Activated naive CD8-positive, alpha-beta T cell (primary cell): Measurements from ENCODE around the gene PALD1.

Source experiments
- H3K27ac Mint-ChIP-seq: one replicate; pipeline ENCODE4 v1.8.0; 2021; ENCODE audit warnings: mixed read lengths
- H3K27me3 Mint-ChIP-seq: one replicate; pipeline ENCODE4 v1.8.0; 2021; ENCODE audit warnings: mixed read lengths
- H3K36me3 Mint-ChIP-seq: one replicate; pipeline ENCODE4 v1.8.0; 2021; ENCODE audit warnings: mixed read lengths
- H3K4me1 Mint-ChIP-seq: one replicate; pipeline ENCODE4 v1.8.0; 2021; ENCODE audit warnings: low read depth, mixed read lengths
- H3K4me3 Mint-ChIP-seq: one replicate; pipeline ENCODE4 v1.8.0; 2021; ENCODE audit warnings: mild to moderate bottlenecking, mixed read lengths
- H3K9me3 Mint-ChIP-seq: one replicate; pipeline ENCODE4 v1.8.0; 2021; ENCODE audit warnings: low read depth, mixed read lengths

The PALD1 gene

DNA sequence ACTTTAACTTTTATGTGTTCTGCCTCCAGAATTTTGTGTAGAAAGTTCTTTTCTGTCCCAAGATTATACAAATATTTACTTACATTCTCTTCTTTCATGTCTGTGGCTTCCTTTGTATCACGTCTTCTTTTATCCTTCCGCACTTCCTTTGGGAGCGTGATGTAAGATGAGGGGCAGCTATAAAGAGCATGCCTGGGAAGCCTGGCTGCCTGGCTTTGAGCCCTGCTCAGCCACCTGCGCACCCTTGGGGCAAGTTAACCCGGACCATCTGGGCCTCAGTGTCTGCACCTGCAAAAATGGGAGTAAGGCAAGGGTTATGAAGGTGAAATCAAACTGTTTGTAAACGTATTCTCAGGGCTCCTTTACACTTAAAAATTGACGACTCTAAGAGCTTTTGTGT is 25.2 kb downstream of the PALD1 start:
- Mint-ChIP-seq H3K27me3 (no peaks in the 10 kb centered on the region), H3K36me3 (no peaks in the 10 kb centered on the region), H3K27ac (no peak overlapping the region), H3K9me3 (no peaks in the 10 kb centered on the region), H3K4me1 (no peaks in the 10 kb centered on the region), H3K4me3 (no peak overlapping the region)

DNA sequence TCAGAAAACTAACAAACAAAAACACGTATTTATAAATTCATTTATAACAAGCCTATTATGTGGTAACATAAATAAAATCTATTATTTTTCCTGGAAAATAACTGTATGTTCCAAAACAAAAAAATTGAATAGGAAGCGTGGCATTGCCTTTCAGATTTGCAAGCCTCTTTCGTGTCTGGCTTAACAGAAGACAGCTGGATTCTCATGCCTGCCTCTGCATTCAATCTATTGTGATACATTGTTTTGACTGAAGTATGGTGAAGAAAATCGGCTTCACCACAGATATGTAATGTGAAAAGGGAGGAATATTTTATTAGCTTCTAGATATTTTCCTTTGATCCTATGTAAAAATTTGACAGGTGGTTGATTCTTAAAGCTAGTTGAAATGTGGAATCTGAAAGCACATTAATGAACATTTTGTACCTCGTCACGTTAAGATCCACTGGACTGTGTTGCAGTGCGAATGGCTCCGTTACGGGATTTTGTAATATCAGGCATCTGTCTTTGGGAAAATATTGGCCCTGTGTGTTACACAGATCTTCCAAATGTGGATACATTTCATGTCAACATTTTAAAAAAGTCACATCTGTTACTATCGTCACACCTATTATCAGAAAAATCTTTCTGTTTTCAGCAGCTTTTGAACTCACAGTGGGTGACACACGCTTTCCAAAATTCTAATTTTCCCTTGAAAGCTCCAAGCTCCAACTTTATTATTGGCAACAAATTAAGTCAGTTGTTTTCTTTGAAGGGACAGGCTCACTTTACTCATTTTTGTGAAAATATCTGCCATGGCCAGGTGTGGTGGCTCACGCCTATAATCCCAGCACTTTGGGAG is 26.2 kb downstream of the PALD1 start:
- H3K36me3 Mint-ChIP-seq = no peaks in the 10 kb centered on the region
- no peaks in the 10 kb centered on the region for H3K27me3 Mint-ChIP-seq
- no peaks in the 10 kb centered on the region for H3K9me3 Mint-ChIP-seq
- no peak overlapping the region for H3K27ac Mint-ChIP-seq
- H3K4me1 Mint-ChIP-seq = no peaks in the 10 kb centered on the region
- no peak overlapping the region for H3K4me3 Mint-ChIP-seq

DNA sequence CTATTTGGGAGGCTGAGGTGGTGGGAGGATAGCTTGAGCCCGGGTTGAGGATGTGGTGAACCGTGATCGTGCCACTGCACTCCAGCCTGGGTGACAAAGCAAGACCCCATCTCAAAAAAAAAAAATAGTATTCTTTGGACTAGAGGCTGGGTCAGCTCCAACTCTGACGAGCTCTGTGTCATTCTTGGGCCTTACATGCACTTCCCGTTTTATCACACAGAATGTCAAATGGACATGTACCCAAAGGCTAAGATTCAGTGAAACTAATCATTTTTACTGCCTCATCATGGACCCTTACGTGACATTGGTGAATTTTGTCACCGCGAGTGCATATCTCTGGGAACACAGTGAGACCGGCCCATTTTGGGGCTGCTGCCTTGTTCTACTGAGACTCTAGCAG is 27.3 kb downstream of the PALD1 start:
- no peaks in the 10 kb centered on the region for H3K27me3 Mint-ChIP-seq

DNA sequence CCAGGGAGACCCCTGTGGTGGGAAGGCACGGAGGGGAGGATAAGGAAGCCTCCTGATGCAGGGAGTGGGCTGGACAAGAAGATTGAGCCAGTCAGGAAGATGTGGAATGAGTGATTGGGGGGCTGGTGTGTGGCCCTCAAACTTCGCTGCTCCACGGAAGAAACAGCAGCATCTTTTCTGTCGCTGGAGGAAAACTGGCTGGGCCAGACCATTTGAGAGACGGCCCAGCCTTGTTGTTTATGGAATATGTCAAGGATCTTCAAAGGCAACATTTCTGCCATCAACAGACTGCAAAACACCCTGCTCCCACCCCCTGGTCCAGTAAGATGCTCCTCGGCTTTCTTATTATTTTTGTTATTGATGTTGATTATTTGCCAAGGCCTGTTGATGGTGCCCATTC is 29.4 kb downstream of the PALD1 start:
- no peak overlapping the region for H3K27ac Mint-ChIP-seq
- H3K36me3 Mint-ChIP-seq = no peaks in the 10 kb centered on the region

More for the DNA sequence above, 27.3 kb downstream of the PALD1 start:
- Mint-ChIP-seq H3K4me3 (no peak overlapping the region), H3K27ac (no peak overlapping the region), H3K4me1 (no peaks in the 10 kb centered on the region), H3K36me3 (no peaks in the 10 kb centered on the region), H3K9me3 (no peaks in the 10 kb centered on the region)

DNA sequence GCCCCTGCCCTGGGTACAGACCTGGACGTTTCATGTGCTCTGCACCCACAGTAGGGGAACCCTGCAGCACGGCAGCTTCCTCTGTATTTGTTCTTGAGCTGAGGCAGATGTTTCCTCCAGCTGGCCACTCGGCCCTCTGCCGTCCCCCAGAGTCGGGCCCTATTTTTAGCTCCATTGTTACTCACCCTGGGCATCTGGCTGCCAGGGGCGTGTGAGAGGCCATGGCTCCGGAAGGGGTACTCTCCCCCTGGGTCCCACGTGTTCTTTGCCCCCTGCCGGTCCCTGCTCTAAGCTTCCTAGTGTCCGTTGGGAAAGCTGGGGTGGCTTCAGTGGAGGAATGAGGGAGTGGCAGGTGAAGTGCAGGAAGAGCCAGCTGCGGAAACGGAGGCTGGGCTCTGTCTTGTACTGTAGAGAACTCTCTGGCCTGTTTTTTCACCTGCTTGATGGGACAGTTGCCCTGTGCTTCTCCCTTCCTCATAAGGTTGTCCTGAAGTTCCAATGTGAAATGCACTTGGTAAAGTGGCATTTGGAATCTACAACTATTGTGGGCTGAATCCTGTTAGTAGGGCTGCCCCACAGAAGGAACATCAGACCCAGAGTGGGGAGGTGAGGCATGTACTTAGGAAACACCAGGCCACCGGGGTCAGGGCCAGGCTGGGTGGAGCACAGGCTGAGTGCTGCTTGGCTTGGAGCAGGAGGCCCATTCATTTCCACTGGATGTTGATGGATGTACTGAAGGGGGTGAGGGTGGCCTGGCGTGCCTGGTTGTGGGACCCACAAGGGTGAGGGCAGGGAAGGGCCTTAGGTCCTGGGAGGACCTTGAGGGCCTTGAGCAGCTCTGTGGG is 30.6 kb downstream of the PALD1 start:
- H3K4me3 Mint-ChIP-seq = no peak overlapping the region
- H3K36me3 Mint-ChIP-seq = no peaks in the 10 kb centered on the region
- H3K4me1 Mint-ChIP-seq = no peaks in the 10 kb centered on the region
- no peak overlapping the region for H3K27ac Mint-ChIP-seq
- H3K27me3 Mint-ChIP-seq = no peaks in the 10 kb centered on the region
- H3K9me3 Mint-ChIP-seq = no peaks in the 10 kb centered on the region

More for the DNA sequence above, 29.4 kb downstream of the PALD1 start:
- H3K4me1 Mint-ChIP-seq = no peaks in the 10 kb centered on the region
- H3K9me3 Mint-ChIP-seq = no peaks in the 10 kb centered on the region
- no peak overlapping the region for H3K4me3 Mint-ChIP-seq
- no peaks in the 10 kb centered on the region for H3K27me3 Mint-ChIP-seq

DNA sequence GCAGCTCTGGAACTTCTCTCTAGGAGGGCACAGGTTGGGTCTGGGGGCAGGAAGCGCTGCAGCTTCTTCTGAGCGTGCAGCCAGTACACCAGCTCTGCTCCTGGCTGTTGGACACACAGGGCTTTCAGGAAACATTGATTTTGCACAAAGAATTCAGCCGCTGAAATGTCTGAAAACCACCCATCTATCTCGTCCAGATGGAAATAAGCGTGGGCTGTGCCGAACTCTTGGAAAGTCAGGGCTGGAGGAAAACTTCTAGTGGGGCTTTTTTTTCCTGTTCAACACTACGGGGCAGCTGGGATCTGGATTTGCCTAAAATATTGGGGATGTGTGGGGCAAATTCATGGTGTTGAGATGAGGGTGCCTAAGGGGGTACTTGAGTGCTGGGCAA is 31.2 kb downstream of the PALD1 start:
- Mint-ChIP-seq H3K4me1 (no peaks in the 10 kb centered on the region), H3K27me3 (no peaks in the 10 kb centered on the region), H3K27ac (no peak overlapping the region), H3K4me3 (no peak overlapping the region), H3K36me3 (no peaks in the 10 kb centered on the region), H3K9me3 (no peaks in the 10 kb centered on the region)

DNA sequence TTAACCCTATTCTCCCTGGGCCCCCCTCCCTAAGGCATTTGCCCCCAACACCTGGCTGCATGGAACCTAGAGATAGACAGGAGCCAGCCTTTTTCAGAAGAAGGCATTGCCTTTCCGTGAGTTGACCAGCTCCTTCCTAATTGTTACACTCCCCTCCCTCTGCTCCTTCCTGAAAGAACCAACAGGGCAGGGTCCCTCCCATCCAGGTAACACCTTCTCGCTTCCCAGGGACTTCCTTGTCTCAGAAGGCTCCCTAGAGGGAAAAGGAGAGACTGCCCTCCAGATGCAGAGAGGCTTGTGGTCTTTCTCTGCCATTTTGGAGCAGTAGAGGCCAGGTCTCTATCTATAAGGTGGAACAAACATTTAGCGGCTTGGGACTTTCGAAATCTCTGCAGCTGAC is 31.9 kb downstream of the PALD1 start:
- H3K4me1 Mint-ChIP-seq = no peaks in the 10 kb centered on the region
- H3K27me3 Mint-ChIP-seq = no peaks in the 10 kb centered on the region
- no peaks in the 10 kb centered on the region for H3K9me3 Mint-ChIP-seq
- H3K4me3 Mint-ChIP-seq = no peak overlapping the region
- no peak overlapping the region for H3K27ac Mint-ChIP-seq
- no peaks in the 10 kb centered on the region for H3K36me3 Mint-ChIP-seq

DNA sequence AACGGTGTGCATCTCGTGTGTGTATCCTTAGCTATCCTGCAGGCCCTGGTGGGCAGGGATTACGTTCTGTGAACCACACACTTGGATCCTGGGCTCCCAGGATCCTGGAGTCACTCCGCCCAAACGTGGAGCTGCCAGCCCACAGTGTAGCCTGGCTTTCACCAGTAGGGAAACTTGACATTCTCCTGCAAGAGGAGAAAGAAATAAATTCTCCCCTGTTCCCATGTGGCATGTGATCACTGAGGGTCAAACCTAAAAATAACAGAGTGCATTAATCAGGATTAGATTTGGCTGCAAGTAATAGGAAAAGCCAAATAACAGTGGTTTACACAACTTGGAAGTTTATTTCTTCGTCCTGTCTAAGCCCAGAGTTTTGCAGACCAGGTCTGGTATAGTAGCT is 32.3 kb downstream of the PALD1 start:
- Mint-ChIP-seq H3K4me1 (no peaks in the 10 kb centered on the region), H3K36me3 (no peaks in the 10 kb centered on the region), H3K9me3 (no peaks in the 10 kb centered on the region), H3K4me3 (no peak overlapping the region), H3K27ac (no peak overlapping the region), H3K27me3 (no peaks in the 10 kb centered on the region)

DNA sequence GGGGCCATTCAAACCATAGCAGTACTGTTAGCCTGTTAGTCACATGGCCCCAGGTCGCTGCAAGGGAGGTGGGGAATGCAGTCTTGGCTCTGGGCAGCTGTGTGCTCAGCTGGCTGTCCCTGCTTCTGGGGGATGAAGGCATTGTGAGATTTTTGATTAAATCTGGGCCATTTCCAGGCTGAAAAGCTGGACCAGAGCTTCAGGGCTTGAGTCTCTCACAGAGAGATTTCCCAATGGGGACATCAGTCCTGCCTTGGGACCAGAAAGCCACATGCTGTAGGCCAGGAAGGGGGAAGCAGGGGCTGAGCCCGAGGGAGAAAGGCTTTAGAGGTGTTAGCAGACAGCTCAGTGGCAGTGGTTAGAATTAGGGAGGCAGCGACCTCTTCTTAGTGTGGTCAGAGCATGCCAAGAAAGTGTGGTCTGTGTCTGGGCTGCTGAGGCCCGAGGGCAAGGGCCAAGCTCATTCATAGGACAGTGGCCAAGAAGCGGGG is 33.6 kb downstream of the PALD1 start:
- H3K4me3 Mint-ChIP-seq = no peak overlapping the region
- H3K27me3 Mint-ChIP-seq = no peaks in the 10 kb centered on the region
- H3K9me3 Mint-ChIP-seq = no peaks in the 10 kb centered on the region
- H3K4me1 Mint-ChIP-seq = no peaks in the 10 kb centered on the region
- H3K27ac Mint-ChIP-seq = no peak overlapping the region
- no peaks in the 10 kb centered on the region for H3K36me3 Mint-ChIP-seq

DNA sequence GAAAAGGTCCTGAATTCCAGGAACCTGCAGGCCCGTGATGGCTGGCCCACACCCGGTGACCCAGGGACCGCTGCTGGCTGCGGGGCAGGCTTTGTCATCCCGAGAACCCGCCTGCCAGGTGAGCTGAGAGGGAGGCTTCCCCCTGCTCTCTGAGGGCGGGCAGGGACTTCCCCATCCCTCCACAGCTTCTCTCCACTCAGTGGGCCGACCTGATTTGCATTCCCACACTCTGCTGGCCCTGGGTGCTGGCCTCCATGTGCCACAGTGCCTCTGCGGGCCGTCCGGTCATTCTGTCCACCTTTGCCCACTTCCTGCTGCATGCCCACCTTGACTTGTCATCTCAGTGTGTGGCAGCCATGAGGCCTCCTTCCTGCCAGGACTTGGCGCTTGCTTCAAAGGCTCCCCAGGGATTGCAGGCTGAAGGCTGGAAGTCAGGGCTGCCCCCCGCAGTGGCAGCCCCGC is 35.3 kb downstream of the PALD1 start:
- H3K36me3 Mint-ChIP-seq = no peaks in the 10 kb centered on the region
- no peaks in the 10 kb centered on the region for H3K4me1 Mint-ChIP-seq
- H3K9me3 Mint-ChIP-seq = no peaks in the 10 kb centered on the region
- H3K4me3 Mint-ChIP-seq = no peak overlapping the region
- H3K27me3 Mint-ChIP-seq = no peaks in the 10 kb centered on the region
- H3K27ac Mint-ChIP-seq = no peak overlapping the region

DNA sequence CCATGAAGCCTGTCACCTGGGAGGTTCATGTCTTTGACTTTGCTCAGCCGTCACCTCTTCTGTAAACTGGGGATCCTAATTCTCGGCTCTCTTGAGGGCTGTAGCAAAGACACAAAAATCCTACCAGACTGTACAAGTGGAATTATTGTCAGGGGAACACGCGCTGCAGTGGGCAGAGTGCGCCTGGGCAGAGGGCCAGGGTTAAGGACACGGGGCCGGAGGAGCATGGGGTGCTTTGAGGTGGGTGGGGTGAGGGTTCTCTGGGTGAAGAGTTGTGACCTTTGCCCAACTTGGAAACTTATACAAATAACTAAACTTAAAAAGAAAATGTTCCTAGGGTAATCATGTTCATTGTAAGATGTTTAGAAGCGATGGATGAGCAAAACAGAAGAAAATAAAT is 36.0 kb downstream of the PALD1 start:
- no peaks in the 10 kb centered on the region for H3K36me3 Mint-ChIP-seq
- H3K27me3 Mint-ChIP-seq = no peaks in the 10 kb centered on the region
- no peak overlapping the region for H3K4me3 Mint-ChIP-seq
- H3K9me3 Mint-ChIP-seq = no peaks in the 10 kb centered on the region
- no peak overlapping the region for H3K27ac Mint-ChIP-seq
- no peaks in the 10 kb centered on the region for H3K4me1 Mint-ChIP-seq

DNA sequence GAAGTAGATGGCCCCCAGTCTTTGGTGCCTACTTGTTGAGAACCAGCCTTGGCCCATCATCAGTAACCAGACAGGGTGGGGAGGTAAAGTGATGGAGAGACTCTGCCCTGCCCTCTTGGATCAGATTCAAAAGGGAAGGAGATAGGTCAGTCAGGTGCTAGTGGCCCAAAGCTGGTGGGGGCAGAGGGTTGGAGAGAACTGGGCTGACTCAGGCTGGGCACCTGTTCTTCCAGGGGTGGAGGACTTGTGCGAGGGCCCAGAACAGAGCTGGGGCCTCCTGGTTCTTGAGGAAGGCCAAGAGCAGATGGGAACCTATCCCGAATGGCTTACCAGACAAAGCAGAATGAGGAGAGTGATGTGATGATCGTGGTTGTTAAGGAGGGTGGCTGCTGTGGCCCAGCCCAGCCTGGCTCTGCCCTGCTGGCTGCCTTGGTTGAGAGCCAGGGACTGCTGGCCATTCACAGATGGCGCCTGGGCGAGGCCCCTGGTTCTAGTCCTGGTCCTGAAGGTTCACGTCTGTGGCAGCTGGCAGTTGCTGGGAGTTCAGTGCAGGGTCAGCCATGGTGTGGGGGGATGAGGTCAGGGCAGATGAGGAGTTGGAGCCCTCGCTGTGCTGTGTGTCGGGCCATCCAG is 36.6 kb downstream of the PALD1 start:
- no peak overlapping the region for H3K27ac Mint-ChIP-seq
- H3K4me3 Mint-ChIP-seq = no peak overlapping the region
- no peaks in the 10 kb centered on the region for H3K36me3 Mint-ChIP-seq
- no peaks in the 10 kb centered on the region for H3K27me3 Mint-ChIP-seq
- no peaks in the 10 kb centered on the region for H3K9me3 Mint-ChIP-seq
- no peaks in the 10 kb centered on the region for H3K4me1 Mint-ChIP-seq

DNA sequence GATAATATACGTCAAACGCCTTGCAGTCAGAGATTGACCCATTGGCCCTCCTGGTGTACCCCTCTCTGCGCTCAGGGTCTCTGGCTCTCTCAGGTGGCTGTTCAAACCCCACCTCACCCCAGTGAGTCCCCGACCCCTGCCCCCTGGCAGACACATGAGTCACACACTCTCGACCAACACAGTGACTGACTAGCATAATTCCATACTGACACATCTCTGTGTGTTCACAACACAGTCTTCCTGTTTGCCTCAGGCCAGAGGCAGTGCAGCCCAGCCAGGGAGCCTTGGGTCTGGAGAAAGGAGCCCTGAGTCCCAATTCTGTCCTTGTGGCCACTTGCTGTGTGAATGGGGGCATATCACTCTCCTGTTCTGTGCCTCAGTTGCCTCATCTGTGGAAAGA is 40.1 kb downstream of the PALD1 start:
- Mint-ChIP-seq H3K9me3 (no peaks in the 10 kb centered on the region), H3K4me3 (no peak overlapping the region), H3K27me3 (no peaks in the 10 kb centered on the region), H3K36me3 (no peaks in the 10 kb centered on the region), H3K27ac (no peak overlapping the region), H3K4me1 (no peaks in the 10 kb centered on the region)

DNA sequence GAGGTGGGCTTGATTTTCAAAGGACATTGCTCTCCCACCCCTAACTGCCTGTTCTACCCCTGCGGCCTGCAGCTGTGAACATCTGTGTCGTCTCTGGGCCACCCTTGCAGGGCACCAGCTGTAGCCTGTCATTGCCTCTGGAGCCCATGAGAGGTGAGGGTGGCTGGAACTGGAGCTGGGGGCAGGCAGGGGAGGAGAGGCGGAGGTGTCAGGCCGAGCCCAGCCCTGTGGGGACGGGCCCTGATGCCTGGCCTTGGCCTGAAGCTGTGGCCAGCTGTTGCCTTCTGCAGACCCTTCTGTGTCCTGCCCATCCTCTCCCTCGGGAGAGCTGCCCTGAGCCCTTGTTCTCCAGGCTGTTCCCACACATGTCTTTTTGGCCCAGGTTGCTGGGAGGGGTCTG is 44.5 kb downstream of the PALD1 start:
- Mint-ChIP-seq H3K36me3 (no peaks in the 10 kb centered on the region), H3K4me3 (no peak overlapping the region), H3K27me3 (no peaks in the 10 kb centered on the region), H3K9me3 (no peaks in the 10 kb centered on the region), H3K27ac (no peak overlapping the region), H3K4me1 (no peaks in the 10 kb centered on the region)

DNA sequence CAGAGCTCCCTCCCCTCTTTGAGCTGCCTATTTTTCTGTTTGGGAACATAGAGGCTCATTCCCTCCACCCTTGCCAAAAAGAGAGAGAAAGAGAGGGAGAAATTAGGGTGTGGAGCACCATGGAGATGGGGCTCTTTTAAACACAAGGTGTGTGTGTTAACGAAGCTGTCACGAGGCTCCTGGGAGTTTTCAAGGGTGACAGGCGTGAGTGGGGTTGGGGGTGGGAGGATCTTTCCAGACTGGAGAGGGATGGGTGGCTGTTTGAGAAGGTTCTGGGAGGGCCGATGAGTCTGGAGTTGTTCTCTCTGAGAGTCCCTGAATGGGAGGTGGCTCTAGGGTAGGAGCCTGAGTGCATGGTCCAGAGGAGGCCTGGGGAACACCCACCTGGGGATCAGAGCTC is 45.0 kb downstream of the PALD1 start:
- no peak overlapping the region for H3K27ac Mint-ChIP-seq
- no peaks in the 10 kb centered on the region for H3K36me3 Mint-ChIP-seq
- H3K4me3 Mint-ChIP-seq = no peak overlapping the region
- no peaks in the 10 kb centered on the region for H3K9me3 Mint-ChIP-seq
- no peaks in the 10 kb centered on the region for H3K4me1 Mint-ChIP-seq
- H3K27me3 Mint-ChIP-seq = no peaks in the 10 kb centered on the region
